DMS79 treated with DMSO at 0.1 percent for 48 hours (cell line): ENCODE results near the gene C2orf78.

Source experiments
- DNase-seq: peaks from one replicate; lab custom pipeline; 2025; lab: John Stamatoyannopoulos, UW

The C2orf78 gene

GRCh38 chr2:73839653-73840411 lies 55.8 kb downstream of the C2orf78 start:
- DNase-seq, result no peak

- DNase-seq, result no peak
These were observed 58.1 kb downstream of the C2orf78 start for GRCh38 chr2:73841912-73842738.

- DNase-seq, result no peak
These were observed 58.7 kb downstream of the C2orf78 start for GRCh38 chr2:73842739-73843019.

GRCh38 chr2:73844087-73844486 lies 60.1 kb downstream of the C2orf78 start:
- no peak for DNase-seq

GRCh38 chr2:73850009-73850408 lies 66.0 kb downstream of the C2orf78 start:
- no peak for DNase-seq

GRCh38 chr2:73851274-73851673 lies 67.3 kb downstream of the C2orf78 start:
- no peak for DNase-seq

GRCh38 chr2:73852020-73852419 lies 68.0 kb downstream of the C2orf78 start:
- DNase-seq, result no peak

- no peak for DNase-seq
These were observed 71.5 kb downstream of the C2orf78 start for GRCh38 chr2:73855526-73855925.

- DNase-seq, result no peak
These were observed 72.2 kb downstream of the C2orf78 start for GRCh38 chr2:73856214-73856613.

- DNase-seq, result no peak
These were observed 76.0 kb downstream of the C2orf78 start for GRCh38 chr2:73859721-73860586.

GRCh38 chr2:73862987-73863386 lies 79.0 kb downstream of the C2orf78 start:
- no peak for DNase-seq
